ENCODE results near the gene OR10A5.
"Not testable (repeated sequence)": the region's sequence is repeated elsewhere in the genome, so short reads cannot be mapped to it uniquely, and the experiment has no call there.

Gene OR10A5

DNA sequence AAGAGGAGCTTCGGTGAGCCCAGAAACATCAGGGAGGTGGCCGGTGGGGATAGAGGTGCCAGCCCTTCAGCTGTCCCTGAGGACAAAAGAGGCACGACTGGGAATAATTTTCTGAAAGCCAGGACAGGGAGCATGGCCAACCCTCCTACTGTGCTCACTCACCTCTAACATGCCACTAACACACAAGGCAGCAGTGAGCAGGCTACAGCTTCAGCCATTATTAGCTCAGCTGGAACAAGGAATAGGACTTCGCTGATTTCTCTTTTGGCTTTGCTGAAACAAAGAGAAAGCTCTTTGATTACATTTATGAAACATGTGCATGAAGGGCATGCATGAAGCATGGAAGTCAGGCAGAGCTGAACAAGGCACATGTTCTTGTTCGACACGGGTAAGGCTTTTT, 12.1 kb upstream of the OR10A5 start:
- H3K27me3 ChIP-seq = no peaks in the 10 kb centered on the region
- no peak overlapping the region for H3K27ac ChIP-seq
- H3K4me3 ChIP-seq (ENCODE audit: low read depth in 1 of 2, low read length in 1 of 2) = no peak overlapping the region
- no peaks in the 10 kb centered on the region for H3K9me3 ChIP-seq
- TF ChIP-seq, protein P1, sequence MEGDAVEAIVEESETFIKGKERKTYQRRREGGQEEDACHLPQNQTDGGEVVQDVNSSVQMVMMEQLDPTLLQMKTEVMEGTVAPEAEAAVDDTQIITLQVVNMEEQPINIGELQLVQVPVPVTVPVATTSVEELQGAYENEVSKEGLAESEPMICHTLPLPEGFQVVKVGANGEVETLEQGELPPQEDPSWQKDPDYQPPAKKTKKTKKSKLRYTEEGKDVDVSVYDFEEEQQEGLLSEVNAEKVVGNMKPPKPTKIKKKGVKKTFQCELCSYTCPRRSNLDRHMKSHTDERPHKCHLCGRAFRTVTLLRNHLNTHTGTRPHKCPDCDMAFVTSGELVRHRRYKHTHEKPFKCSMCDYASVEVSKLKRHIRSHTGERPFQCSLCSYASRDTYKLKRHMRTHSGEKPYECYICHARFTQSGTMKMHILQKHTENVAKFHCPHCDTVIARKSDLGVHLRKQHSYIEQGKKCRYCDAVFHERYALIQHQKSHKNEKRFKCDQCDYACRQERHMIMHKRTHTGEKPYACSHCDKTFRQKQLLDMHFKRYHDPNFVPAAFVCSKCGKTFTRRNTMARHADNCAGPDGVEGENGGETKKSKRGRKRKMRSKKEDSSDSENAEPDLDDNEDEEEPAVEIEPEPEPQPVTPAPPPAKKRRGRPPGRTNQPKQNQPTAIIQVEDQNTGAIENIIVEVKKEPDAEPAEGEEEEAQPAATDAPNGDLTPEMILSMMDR (IDR thresholded peaks at IDR 0.05) = no peak
- no peaks in the 10 kb centered on the region for H3K36me3 ChIP-seq
- H3K4me1 ChIP-seq (ENCODE audit: control insufficient read depth in 1 of 2, insufficient read depth in 1 of 2, low read depth in 1 of 2, low read length in 1 of 2) = no peaks in the 10 kb centered on the region

DNA sequence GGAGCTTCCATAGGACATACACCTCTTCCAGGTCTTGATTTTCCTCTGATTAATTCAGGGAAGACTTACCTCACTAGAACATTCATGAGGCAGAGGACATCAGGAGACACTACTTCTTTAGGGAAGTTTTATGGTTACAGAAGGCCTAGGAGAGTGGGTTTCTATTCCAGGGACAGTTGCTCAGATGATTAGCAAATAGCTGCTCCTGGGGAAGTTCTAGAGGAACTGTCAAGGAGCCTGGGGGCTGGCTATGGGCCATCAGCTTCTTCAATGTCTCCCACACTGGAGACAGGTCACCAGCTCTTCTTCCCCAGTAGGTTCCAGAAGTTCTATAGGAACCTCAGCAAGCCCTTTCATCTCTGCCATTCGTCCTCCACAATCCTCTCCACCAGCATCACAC, 11.5 kb upstream of the OR10A5 start:
- H3K27me3 ChIP-seq = no peaks in the 10 kb centered on the region
- no peak overlapping the region for H3K27ac ChIP-seq
- no peaks in the 10 kb centered on the region for H3K4me1 ChIP-seq (ENCODE audit: control insufficient read depth in 1 of 2, insufficient read depth in 1 of 2, low read depth in 1 of 2, low read length in 1 of 2)
- TF ChIP-seq, protein P1 (IDR thresholded peaks at IDR 0.05) = no peak
- no peaks in the 10 kb centered on the region for H3K36me3 ChIP-seq
- no peak overlapping the region for H3K4me3 ChIP-seq (ENCODE audit: low read depth in 1 of 2, low read length in 1 of 2)
- no peaks in the 10 kb centered on the region for H3K9me3 ChIP-seq

DNA sequence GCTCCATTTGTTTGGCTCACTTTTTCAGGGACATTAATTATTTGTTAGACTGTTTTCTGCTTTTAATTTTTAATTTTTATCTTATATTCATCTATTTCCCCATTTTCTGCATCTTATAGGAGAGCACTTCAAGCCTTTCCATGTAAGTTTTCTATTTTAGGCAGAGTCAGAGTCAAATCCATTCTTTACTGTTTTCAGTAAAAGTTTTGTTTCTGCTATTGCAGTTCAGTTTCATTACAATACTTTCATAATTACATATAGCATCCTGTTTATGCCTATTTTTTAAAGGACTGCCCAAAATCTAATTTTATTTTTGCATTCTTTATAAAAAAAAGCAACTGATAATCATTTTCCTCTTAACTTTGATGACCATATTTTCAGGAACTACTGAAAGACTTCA, 3.8 kb upstream of the OR10A5 start:
- Histone ChIP-seq H3K4me1 (ENCODE audit: control insufficient read depth in 1 of 2, insufficient read depth in 1 of 2, low read depth in 1 of 2, low read length in 1 of 2) (no peaks in the 10 kb centered on the region), H3K27ac (no peak overlapping the region), H3K36me3 (no peaks in the 10 kb centered on the region), H3K4me3 (ENCODE audit: low read depth in 1 of 2, low read length in 1 of 2) (no peak overlapping the region), H3K9me3 (no peaks in the 10 kb centered on the region), H3K27me3 (no peaks in the 10 kb centered on the region)
- TF ChIP-seq, protein P1 (IDR thresholded peaks at IDR 0.05) = no peak

DNA sequence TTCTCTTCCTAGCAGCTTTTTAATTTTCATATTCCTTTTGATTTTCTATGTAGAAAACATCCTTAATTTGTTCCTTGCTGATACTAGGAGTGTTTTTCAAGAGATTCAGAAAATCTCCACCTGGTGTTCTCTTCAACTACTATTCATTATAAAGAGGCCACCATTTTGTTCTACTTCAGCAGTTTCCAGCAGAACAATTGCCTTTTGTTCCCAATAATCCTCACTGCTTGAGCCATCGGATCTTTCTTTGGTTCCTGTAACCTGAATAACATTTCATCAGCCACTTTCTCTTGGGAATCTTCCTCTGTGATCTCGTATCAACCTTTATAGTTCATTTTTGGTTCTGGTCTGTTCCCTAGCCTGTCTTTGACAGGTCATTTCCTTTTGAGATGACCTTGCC, 1.8 kb upstream of the OR10A5 start:
- H3K4me3 ChIP-seq (ENCODE audit: low read depth in 1 of 2, low read length in 1 of 2) = no peak overlapping the region
- no peaks in the 10 kb centered on the region for H3K9me3 ChIP-seq
- H3K27me3 ChIP-seq = no peaks in the 10 kb centered on the region
- TF ChIP-seq, protein P1 (IDR thresholded peaks at IDR 0.05) = no peak
- H3K36me3 ChIP-seq = no peaks in the 10 kb centered on the region
- no peak overlapping the region for H3K27ac ChIP-seq
- no peaks in the 10 kb centered on the region for H3K4me1 ChIP-seq (ENCODE audit: control insufficient read depth in 1 of 2, insufficient read depth in 1 of 2, low read depth in 1 of 2, low read length in 1 of 2)

DNA sequence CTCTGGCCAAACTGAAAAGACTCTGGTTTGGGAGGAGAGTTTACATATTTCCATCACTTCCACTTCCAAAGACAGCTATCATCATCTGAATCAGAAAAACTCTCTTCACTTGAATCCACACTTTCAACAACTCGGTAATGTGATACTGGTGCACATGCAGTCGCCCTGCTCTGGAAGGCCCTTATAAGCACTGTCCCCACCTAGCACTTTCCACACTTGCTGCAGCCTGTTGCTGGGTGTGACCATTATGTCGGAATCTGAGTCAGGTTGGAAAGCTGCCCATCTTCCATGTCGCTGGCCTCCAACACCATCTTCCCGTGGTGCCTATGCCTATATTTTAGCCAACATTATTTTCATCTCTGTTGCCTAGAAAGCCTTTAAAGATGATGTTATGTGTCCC, 1.1 kb upstream of the OR10A5 start:
- Histone ChIP-seq H3K27ac (no peak overlapping the region), H3K27me3 (no peaks in the 10 kb centered on the region), H3K4me1 (ENCODE audit: control insufficient read depth in 1 of 2, insufficient read depth in 1 of 2, low read depth in 1 of 2, low read length in 1 of 2) (no peaks in the 10 kb centered on the region), H3K36me3 (no peaks in the 10 kb centered on the region), H3K9me3 (no peaks in the 10 kb centered on the region), H3K4me3 (ENCODE audit: low read depth in 1 of 2, low read length in 1 of 2) (no peak overlapping the region)
- TF ChIP-seq, protein P1 (IDR thresholded peaks at IDR 0.05) = no peak

DNA sequence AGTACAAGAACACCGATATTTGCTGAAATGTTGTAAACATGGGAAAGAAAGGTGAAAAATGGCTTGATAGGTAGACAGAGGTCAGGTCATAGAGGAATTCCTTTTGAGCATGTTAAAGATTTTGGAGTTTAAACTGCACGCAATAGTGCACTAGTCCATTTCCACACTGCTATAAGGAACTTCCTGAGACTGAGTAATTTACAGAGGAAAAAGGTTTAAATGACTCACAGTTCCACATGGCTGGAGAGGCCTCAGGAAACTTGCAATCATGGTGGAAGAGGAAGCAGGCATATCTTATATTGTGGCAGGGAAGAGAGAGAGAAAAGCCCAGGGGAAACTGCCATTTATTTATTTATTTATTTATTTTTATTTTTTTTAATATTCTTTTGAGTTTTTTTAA, 5.0 kb downstream of the OR10A5 start:
- Histone ChIP-seq H3K4me1 (ENCODE audit: control insufficient read depth in 1 of 2, insufficient read depth in 1 of 2, low read depth in 1 of 2, low read length in 1 of 2) (no peaks in the 10 kb centered on the region), H3K36me3 (no peaks in the 10 kb centered on the region), H3K27me3 (no peaks in the 10 kb centered on the region), H3K9me3 (no peaks in the 10 kb centered on the region), H3K4me3 (ENCODE audit: low read depth in 1 of 2, low read length in 1 of 2) (no peak overlapping the region), H3K27ac (no peak overlapping the region)
- TF ChIP-seq, protein P1 (IDR thresholded peaks at IDR 0.05) = no peak

DNA sequence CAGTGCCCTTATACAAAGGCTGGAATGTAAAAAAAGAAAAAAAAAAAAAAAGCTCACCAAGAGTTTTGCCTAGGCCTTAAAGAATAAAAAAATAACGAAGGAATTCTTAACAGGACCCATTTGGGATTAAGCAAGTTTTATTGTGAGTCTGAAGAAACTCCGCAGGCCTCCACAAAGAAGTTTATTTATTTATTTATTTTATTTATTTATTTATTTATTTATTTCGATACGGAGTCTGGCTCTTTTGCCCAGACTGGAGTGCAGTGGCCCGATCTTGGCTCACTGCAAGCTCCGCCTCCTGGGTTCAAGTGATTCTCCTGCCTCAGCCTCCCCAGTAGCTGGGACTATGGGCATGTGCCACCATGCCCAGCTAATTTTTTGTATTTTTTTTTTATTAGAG, 9.3 kb downstream of the OR10A5 start:
- not testable (repeated sequence) for H3K27ac ChIP-seq; H3K36me3 ChIP-seq; H3K4me3 ChIP-seq (ENCODE audit: low read depth in 1 of 2, low read length in 1 of 2); H3K27me3 ChIP-seq; H3K9me3 ChIP-seq; H3K4me1 ChIP-seq (ENCODE audit: control insufficient read depth in 1 of 2, insufficient read depth in 1 of 2, low read depth in 1 of 2, low read length in 1 of 2)

All from neutrophil (primary cell).